Common myeloid progenitor, CD34-positive (primary cell): ENCODE results near the gene SPESP1.

ENCODE experiments used
- CTCF ChIA-PET: fragments of 350-600 bp; sonication (Branson Sonifier 250); formaldehyde crosslinking; loops from one replicate; lab custom pipeline; 2021; ENCODE audit warnings: antibody characterized with exemption; lab: Charles Lee
- POLR2A ChIA-PET: fragments of 350-600 bp; sonication (Branson Sonifier 250); formaldehyde crosslinking; loops from one replicate; lab custom pipeline; 2021; ENCODE audit warnings: antibody characterized with exemption; lab: Charles Lee
- DNase-seq, 3 donors: peaks; one replicate each; pipeline versions ENCODE4 v3.0.0 to v3.0.0-alpha.2; 2013
- H3K27ac ChIP-seq, 2 experiments: 1 replicate in 1 of 2; 2 replicates in 1 of 2; pipeline ENCODE4 v1.7.0; 2013; ENCODE audit warnings: inconsistent platforms in 2 of 2, low read length in 2 of 2, mild to moderate bottlenecking in 2 of 2, low read depth in 1 of 2, moderate library complexity in 1 of 2; ENCODE audit not compliant: severe bottlenecking in 2 of 2, insufficient read depth in 1 of 2, poor library complexity in 1 of 2
- H3K27me3 ChIP-seq, 5 experiments: replicated peaks in 2 of 5; 1 replicate in 3 of 5; 2 replicates in 2 of 5; pipeline versions ENCODE4 v1.6.1 to v1.7.0; 2013; ENCODE audit warnings: low read length in 4 of 5, mild to moderate bottlenecking in 2 of 5, moderate library complexity in 2 of 5, inconsistent platforms in 1 of 5; ENCODE audit not compliant: insufficient read depth in 5 of 5, control insufficient read depth in 4 of 5
- H3K36me3 ChIP-seq, 4 experiments: 1 replicate in 2 of 4; 2 replicates in 2 of 4; pipeline versions ENCODE4 v1.6.1 to v1.7.0; 2013; ENCODE audit warnings: low read length in 3 of 4, control low read depth in 1 of 4, mild to moderate bottlenecking in 1 of 4; ENCODE audit not compliant: control insufficient read depth in 4 of 4, insufficient read depth in 4 of 4
- H3K4me1 ChIP-seq, 4 experiments: 1 replicate in 3 of 4; 2 replicates in 1 of 4; pipeline versions ENCODE4 v1.6.1 to v1.7.1; 2013; ENCODE audit warnings: low read length in 3 of 4, mild to moderate bottlenecking in 3 of 4, control low read depth in 1 of 4, inconsistent platforms in 1 of 4, moderate library complexity in 1 of 4; ENCODE audit not compliant: control insufficient read depth in 4 of 4, insufficient read depth in 4 of 4; ENCODE audit errors: control extremely low read depth in 1 of 4
- H3K4me3 ChIP-seq, 7 experiments: 1 replicate in 4 of 7; 2 replicates in 3 of 7; pipeline versions ENCODE4 v1.5.1 to v1.7.0; 2013; ENCODE audit warnings: mild to moderate bottlenecking in 7 of 7, low read length in 6 of 7, moderate library complexity in 6 of 7, inconsistent platforms in 2 of 7, low read depth in 2 of 7, control low read depth in 1 of 7; ENCODE audit not compliant: insufficient read depth in 4 of 7, control insufficient read depth in 1 of 7; ENCODE audit errors: extremely low read depth in 1 of 7
- H3K9me3 ChIP-seq, 5 experiments: 1 replicate in 4 of 5; 2 replicates in 1 of 5; pipeline versions ENCODE4 v1.6.1 to v1.7.1; 2013; ENCODE audit warnings: low read length in 4 of 5, mild to moderate bottlenecking in 2 of 5, inconsistent platforms in 1 of 5, low read depth in 1 of 5, moderate library complexity in 1 of 5; ENCODE audit not compliant: control insufficient read depth in 4 of 5, insufficient read depth in 2 of 5; ENCODE audit errors: control extremely low read depth in 1 of 5
- WGBS: methylation state at CpG from one replicate; pipeline ENCODE4 v1.1.5; 2013; ENCODE audit not compliant: insufficient coverage; 5-methylcytosine and 5-hydroxymethylcytosine counted together

SPESP1 gene

GRCh38 chr15:68897016-68897415 lies 33.3 kb upstream of the SPESP1 start:
- peaks cover 0 to 2% (median 0%) of the 10 kb centered on the region in 5 experiments for H3K27me3 ChIP-seq
- no CpG with 5 or more reads among the region's 1 CpG for WGBS
- no peaks in the 10 kb centered on the region for H3K4me1 ChIP-seq
- H3K4me3 ChIP-seq, result no peak overlapping the region
- no peaks in the 10 kb centered on the region for H3K36me3 ChIP-seq
- H3K27ac ChIP-seq, result no peak overlapping the region
- CTCF ChIA-PET, result interaction anchor here (0.9 to 2.5 kb wide), 2 partner anchors 22 to 28 kb away, joined by 3 to 7 read pairs; no protein-coding TSS in a partner anchor
- POLR2A ChIA-PET, result no interaction called here
- DNase-seq, result no peak
- no peaks in the 10 kb centered on the region for H3K9me3 ChIP-seq

GRCh38 chr15:68900027-68900426 lies 30.3 kb upstream of the SPESP1 start:
- ChIA-PET POLR2A (no interaction called here), CTCF (interaction anchor here (1.0 kb wide), 1 partner anchor 23 kb away, joined by 3 read pairs; no protein-coding TSS in a partner anchor)
- 95% methylated on average over 3 of the region's 3 CpGs for WGBS

GRCh38 chr15:68907396-68907923 lies 22.9 kb upstream of the SPESP1 start:
- Histone ChIP-seq H3K27ac (no peak overlapping the region), H3K4me3 (no peak overlapping the region), H3K9me3 (no peaks in the 10 kb centered on the region), H3K27me3 (peaks cover 0 to 2% (median 0%) of the 10 kb centered on the region in 5 experiments), H3K4me1 (no peaks in the 10 kb centered on the region), H3K36me3 (no peaks in the 10 kb centered on the region)
- ChIA-PET CTCF (interaction anchor here (3.1 kb wide), 1 partner anchor 17 kb away, joined by 9 read pairs; no protein-coding TSS in a partner anchor), POLR2A (no interaction called here)
- WGBS, result no CpG with 5 or more reads among the region's 2 CpGs
- no peak for DNase-seq

More at GRCh38 chr15:68900027-68900426, 30.3 kb upstream of the SPESP1 start:
- H3K27ac ChIP-seq, result no peak overlapping the region
- no peaks in the 10 kb centered on the region for H3K4me1 ChIP-seq
- DNase-seq, result no peak
- no peaks in the 10 kb centered on the region for H3K9me3 ChIP-seq
- no peak overlapping the region for H3K4me3 ChIP-seq
- H3K36me3 ChIP-seq, result no peaks in the 10 kb centered on the region
- H3K27me3 ChIP-seq, result peaks cover 0 to 2% (median 0%) of the 10 kb centered on the region in 5 experiments

GRCh38 chr15:68909601-68910100 lies 20.7 kb upstream of the SPESP1 start:
- Histone ChIP-seq H3K36me3 (no peaks in the 10 kb centered on the region), H3K4me3 (no peak overlapping the region), H3K27me3 (peaks cover 0 to 2% (median 0%) of the 10 kb centered on the region in 5 experiments), H3K4me1 (no peaks in the 10 kb centered on the region), H3K27ac (no peak overlapping the region), H3K9me3 (no peaks in the 10 kb centered on the region)
- CTCF ChIA-PET, result interaction anchor here (0.8 to 3.1 kb wide), 3 partner anchors 11 to 35 kb away, joined by 3 to 9 read pairs (median 4); no protein-coding TSS in a partner anchor
- POLR2A ChIA-PET, result no interaction called here
- DNase-seq, result no peak

- no peaks in the 10 kb centered on the region for H3K9me3 ChIP-seq
- POLR2A ChIA-PET, result no interaction called here
- DNase-seq, result no peak
- no peaks in the 10 kb centered on the region for H3K36me3 ChIP-seq
- no peak overlapping the region for H3K27ac ChIP-seq
- no peaks in the 10 kb centered on the region for H3K4me1 ChIP-seq
- H3K4me3 ChIP-seq, result no peak overlapping the region
- CTCF ChIA-PET, result interaction anchor here (0.8 to 1.5 kb wide), 3 partner anchors 12 to 35 kb away, joined by 3 to 4 read pairs (median 4); no protein-coding TSS in a partner anchor
- H3K27me3 ChIP-seq, result peaks cover 0 to 2% (median 0%) of the 10 kb centered on the region in 5 experiments
These were observed 20.0 kb upstream of the SPESP1 start for GRCh38 chr15:68910341-68910740.

GRCh38 chr15:68910816-68911215 lies 19.5 kb upstream of the SPESP1 start:
- no peaks in the 10 kb centered on the region for H3K36me3 ChIP-seq
- peaks cover 0 to under 1% (median 0%) of the 10 kb centered on the region in 5 experiments for H3K9me3 ChIP-seq
- WGBS, result 100% methylated on average over 1 of the region's 2 CpGs
- peaks cover 0 to 2% (median 0%) of the 10 kb centered on the region in 5 experiments for H3K27me3 ChIP-seq
- no peak overlapping the region for H3K4me3 ChIP-seq
- DNase-seq, result no peak
- POLR2A ChIA-PET, result no interaction called here
- no peak overlapping the region for H3K27ac ChIP-seq
- CTCF ChIA-PET, result interaction anchor here (1.0 to 1.5 kb wide), 2 partner anchors 13 kb away, joined by 4 read pairs; no protein-coding TSS in a partner anchor
- no peaks in the 10 kb centered on the region for H3K4me1 ChIP-seq

GRCh38 chr15:68921926-68922325 lies 8.4 kb upstream of the SPESP1 start:
- Histone ChIP-seq H3K27ac (no peak overlapping the region), H3K36me3 (no peaks in the 10 kb centered on the region), H3K9me3 (no peaks in the 10 kb centered on the region), H3K27me3 (no peaks in the 10 kb centered on the region), H3K4me3 (no peak overlapping the region), H3K4me1 (no peaks in the 10 kb centered on the region)
- ChIA-PET POLR2A (no interaction called here), CTCF (no interaction called here)
- DNase-seq, result no peak
- 0% methylated on average over 1 of the region's 1 CpG for WGBS
